Neural cell (in vitro differentiated cells): ENCODE measurements around the gene RSPO4. TPM values are rescaled to one million over a fixed set of nuclear protein-coding genes. Genes with fewer than 3 reads are reported as not detected.

Experiments used
- H2AFZ ChIP-seq: fragments of 200-600, 300-800 bp; sonication (generic), shearing (Covaris generic); 2 replicates; pipeline ENCODE4 v1.6.0; 2014; ENCODE audit warnings: low read depth, mild to moderate bottlenecking, antibody characterized with exemption, low read length, moderate library complexity
- H3F3A ChIP-seq: fragments of 200-600 bp; shearing (Covaris generic); 2 replicates; pipeline ENCODE4 v1.6.1; 2016; ENCODE audit warnings: mild to moderate bottlenecking, moderate library complexity, mixed read lengths, antibody characterized with exemption, low read length; ENCODE audit not compliant: insufficient read depth, poor library complexity, severe bottlenecking
- H3K27ac ChIP-seq: fragments of 200-600, 300-800 bp; sonication (generic), shearing (Covaris generic); 2 replicates; pipeline ENCODE4 v1.5.1; 2014; ENCODE audit warnings: mild to moderate bottlenecking, low read length, moderate library complexity
- H3K27me3 ChIP-seq: fragments of 300-800, 200-600 bp; sonication (generic), shearing (Covaris generic); 2 replicates; pipeline ENCODE4 v1.6.0; 2014; ENCODE audit warnings: mild to moderate bottlenecking, low read depth, low read length, moderate library complexity; ENCODE audit not compliant: insufficient read depth
- H3K36me3 ChIP-seq: fragments of 300-800, 200-600 bp; sonication (generic), shearing (Covaris generic); 2 replicates; pipeline ENCODE4 v1.5.1; 2014; ENCODE audit warnings: mild to moderate bottlenecking, antibody characterized with exemption, low read length, moderate library complexity; ENCODE audit not compliant: insufficient read depth
- H3K4me2 ChIP-seq: fragments of 300-800, 200-600 bp; sonication (generic), shearing (Covaris generic); 2 replicates; pipeline ENCODE4 v1.6.0; 2014; ENCODE audit warnings: mild to moderate bottlenecking, low read length
- H3K4me3 ChIP-seq: fragments of 300-800, 200-600 bp; sonication (generic), shearing (Covaris generic); 2 replicates; pipeline ENCODE4 v1.5.1; 2014; ENCODE audit warnings: mild to moderate bottlenecking, low read length, moderate library complexity
- H3K79me2 ChIP-seq: fragments of 200-600 bp; shearing (Covaris generic); replicated peaks from 2 replicates; pipeline ENCODE4 v1.6.0; 2014; ENCODE audit warnings: mild to moderate bottlenecking, low read length, moderate library complexity; ENCODE audit not compliant: insufficient read depth
- H3K9ac ChIP-seq: fragments of 300-800, 200-600 bp; sonication (generic), shearing (Covaris generic); 2 replicates; pipeline ENCODE4 v1.6.1; 2016; ENCODE audit warnings: mild to moderate bottlenecking, low read length, mixed read lengths
- H3K9me2 ChIP-seq: fragments of 200-600 bp; shearing (Covaris generic); 2 replicates; pipeline ENCODE4 v1.6.1; 2016; ENCODE audit warnings: mild to moderate bottlenecking, low read length, mixed read lengths; ENCODE audit not compliant: insufficient read depth
- H3K9me3 ChIP-seq: fragments of 200-600, 300-800 bp; sonication (generic), shearing (Covaris generic); 2 replicates; pipeline ENCODE4 v1.6.1; 2016; ENCODE audit warnings: mild to moderate bottlenecking, mixed run types, low read length, moderate library complexity, mixed read lengths
- H4K20me1 ChIP-seq: fragments of 200-600 bp; shearing (Covaris generic); 2 replicates; pipeline ENCODE4 v1.6.1; 2016; ENCODE audit warnings: mild to moderate bottlenecking, mixed run types; ENCODE audit not compliant: insufficient read depth
- EP300 ChIP-seq: fragments of 450-650 bp; conservative IDR thresholded peaks from 2 replicates; pipeline ENCODE4 v1.6.1; 2014; ENCODE audit warnings: antibody characterized with exemption, mild to moderate bottlenecking, moderate library complexity; ENCODE audit not compliant: poor library complexity, severe bottlenecking
- EZH2 ChIP-seq: fragments of 200-600, 300-800 bp; shearing (Covaris generic), sonication (generic); IDR thresholded peaks from 2 replicates; pipeline ENCODE4 v1.6.1; 2014; ENCODE audit warnings: antibody characterized with exemption, low read length, borderline replicate concordance, mild to moderate bottlenecking; ENCODE audit not compliant: insufficient read depth, poor library complexity, severe bottlenecking
- MXI1 ChIP-seq: fragments of 450-650 bp; conservative IDR thresholded peaks from 2 replicates; pipeline ENCODE4 v1.6.1; 2014; ENCODE audit warnings: antibody characterized with exemption, mild to moderate bottlenecking; ENCODE audit not compliant: poor library complexity, severe bottlenecking
- POLR2AphosphoS5 ChIP-seq: IDR thresholded peaks from 2 replicates; pipeline ENCODE4 v1.6.1; 2012
- RAD21 ChIP-seq: fragments of 450-650 bp; conservative IDR thresholded peaks from 2 replicates; pipeline ENCODE4 v1.6.1; 2014; ENCODE audit warnings: antibody characterized with exemption, mild to moderate bottlenecking, moderate library complexity
- SMC3 ChIP-seq: fragments of 450-650 bp; conservative IDR thresholded peaks from 2 replicates; pipeline ENCODE4 v1.6.1; 2014; ENCODE audit warnings: antibody characterized with exemption, mild to moderate bottlenecking, moderate library complexity; ENCODE audit not compliant: poor library complexity
- TAF1 ChIP-seq: IDR thresholded peaks from 2 replicates; pipeline ENCODE4 v1.6.1; 2012; ENCODE audit warnings: low read depth
- polyA plus RNA-seq: library from polyadenylated mRNA; depleted of rRNA; stranded (reverse); fragments of >200 nt; gene quantifications from 2 replicates; pipeline ENCODE4 v1.2.3, GENCODE V29; 2014
- TF ChIP-seq, protein P1 (sequence below): fragments of 450-650 bp; IDR thresholded peaks from 2 replicates; pipeline ENCODE4 v1.5.1; 2014; ENCODE audit warnings: antibody characterized with exemption, mild to moderate bottlenecking, moderate library complexity; ENCODE audit not compliant: poor library complexity, severe bottlenecking
- TF ChIP-seq, protein P2 (sequence below): IDR thresholded peaks from 2 replicates; pipeline ENCODE4 v1.6.1; 2012; ENCODE audit warnings: borderline replicate concordance

RSPO4 gene
- polyA plus RNA-seq, 1 donor from 2014 or later = 0.19 TPM

DNA sequence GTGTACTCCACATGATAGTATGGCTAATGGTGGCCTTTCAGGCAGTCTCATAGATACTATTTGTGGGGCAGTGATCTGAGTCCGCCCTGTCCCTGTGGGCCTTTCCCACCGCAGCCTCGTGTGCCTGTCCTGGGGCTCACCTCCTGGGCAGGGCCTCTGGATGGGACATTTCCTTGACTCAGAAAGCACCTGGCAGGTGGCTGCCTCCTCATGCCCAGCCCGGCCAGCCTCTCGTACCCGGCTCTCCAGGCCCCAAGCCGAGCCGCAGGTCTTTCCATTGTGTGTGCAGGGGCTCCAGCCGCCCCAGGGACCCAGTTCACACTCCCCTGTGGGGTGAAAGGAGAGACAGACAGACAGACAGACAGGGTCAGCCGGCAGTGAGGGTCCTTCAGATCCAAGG is 38.3 kb downstream of the RSPO4 start:
- Histone ChIP-seq H3K9ac (no peak overlapping the region), H4K20me1 (no peaks in the 10 kb centered on the region), H3K36me3 (no peaks in the 10 kb centered on the region), H2AFZ (no peak overlapping the region), H3K27me3 (no peaks in the 10 kb centered on the region), H3K79me2 (no peaks in the 10 kb centered on the region), H3F3A (no peaks in the 10 kb centered on the region), H3K27ac (no peak overlapping the region), H3K9me3 (no peaks in the 10 kb centered on the region), H3K4me3 (no peak overlapping the region), H3K9me2 (no peaks in the 10 kb centered on the region), H3K4me2 (no peak overlapping the region)
- no peak for TF ChIP-seq MXI1
- TF ChIP-seq, protein P1, sequence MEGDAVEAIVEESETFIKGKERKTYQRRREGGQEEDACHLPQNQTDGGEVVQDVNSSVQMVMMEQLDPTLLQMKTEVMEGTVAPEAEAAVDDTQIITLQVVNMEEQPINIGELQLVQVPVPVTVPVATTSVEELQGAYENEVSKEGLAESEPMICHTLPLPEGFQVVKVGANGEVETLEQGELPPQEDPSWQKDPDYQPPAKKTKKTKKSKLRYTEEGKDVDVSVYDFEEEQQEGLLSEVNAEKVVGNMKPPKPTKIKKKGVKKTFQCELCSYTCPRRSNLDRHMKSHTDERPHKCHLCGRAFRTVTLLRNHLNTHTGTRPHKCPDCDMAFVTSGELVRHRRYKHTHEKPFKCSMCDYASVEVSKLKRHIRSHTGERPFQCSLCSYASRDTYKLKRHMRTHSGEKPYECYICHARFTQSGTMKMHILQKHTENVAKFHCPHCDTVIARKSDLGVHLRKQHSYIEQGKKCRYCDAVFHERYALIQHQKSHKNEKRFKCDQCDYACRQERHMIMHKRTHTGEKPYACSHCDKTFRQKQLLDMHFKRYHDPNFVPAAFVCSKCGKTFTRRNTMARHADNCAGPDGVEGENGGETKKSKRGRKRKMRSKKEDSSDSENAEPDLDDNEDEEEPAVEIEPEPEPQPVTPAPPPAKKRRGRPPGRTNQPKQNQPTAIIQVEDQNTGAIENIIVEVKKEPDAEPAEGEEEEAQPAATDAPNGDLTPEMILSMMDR = no peak
- TF ChIP-seq POLR2AphosphoS5 = no peak
- no peak for TF ChIP-seq RAD21
- no peak for TF ChIP-seq EP300
- TF ChIP-seq EZH2 = no peak
- TF ChIP-seq, protein P2, sequence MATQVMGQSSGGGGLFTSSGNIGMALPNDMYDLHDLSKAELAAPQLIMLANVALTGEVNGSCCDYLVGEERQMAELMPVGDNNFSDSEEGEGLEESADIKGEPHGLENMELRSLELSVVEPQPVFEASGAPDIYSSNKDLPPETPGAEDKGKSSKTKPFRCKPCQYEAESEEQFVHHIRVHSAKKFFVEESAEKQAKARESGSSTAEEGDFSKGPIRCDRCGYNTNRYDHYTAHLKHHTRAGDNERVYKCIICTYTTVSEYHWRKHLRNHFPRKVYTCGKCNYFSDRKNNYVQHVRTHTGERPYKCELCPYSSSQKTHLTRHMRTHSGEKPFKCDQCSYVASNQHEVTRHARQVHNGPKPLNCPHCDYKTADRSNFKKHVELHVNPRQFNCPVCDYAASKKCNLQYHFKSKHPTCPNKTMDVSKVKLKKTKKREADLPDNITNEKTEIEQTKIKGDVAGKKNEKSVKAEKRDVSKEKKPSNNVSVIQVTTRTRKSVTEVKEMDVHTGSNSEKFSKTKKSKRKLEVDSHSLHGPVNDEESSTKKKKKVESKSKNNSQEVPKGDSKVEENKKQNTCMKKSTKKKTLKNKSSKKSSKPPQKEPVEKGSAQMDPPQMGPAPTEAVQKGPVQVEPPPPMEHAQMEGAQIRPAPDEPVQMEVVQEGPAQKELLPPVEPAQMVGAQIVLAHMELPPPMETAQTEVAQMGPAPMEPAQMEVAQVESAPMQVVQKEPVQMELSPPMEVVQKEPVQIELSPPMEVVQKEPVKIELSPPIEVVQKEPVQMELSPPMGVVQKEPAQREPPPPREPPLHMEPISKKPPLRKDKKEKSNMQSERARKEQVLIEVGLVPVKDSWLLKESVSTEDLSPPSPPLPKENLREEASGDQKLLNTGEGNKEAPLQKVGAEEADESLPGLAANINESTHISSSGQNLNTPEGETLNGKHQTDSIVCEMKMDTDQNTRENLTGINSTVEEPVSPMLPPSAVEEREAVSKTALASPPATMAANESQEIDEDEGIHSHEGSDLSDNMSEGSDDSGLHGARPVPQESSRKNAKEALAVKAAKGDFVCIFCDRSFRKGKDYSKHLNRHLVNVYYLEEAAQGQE = no peak
- TF ChIP-seq SMC3 = no peak

DNA sequence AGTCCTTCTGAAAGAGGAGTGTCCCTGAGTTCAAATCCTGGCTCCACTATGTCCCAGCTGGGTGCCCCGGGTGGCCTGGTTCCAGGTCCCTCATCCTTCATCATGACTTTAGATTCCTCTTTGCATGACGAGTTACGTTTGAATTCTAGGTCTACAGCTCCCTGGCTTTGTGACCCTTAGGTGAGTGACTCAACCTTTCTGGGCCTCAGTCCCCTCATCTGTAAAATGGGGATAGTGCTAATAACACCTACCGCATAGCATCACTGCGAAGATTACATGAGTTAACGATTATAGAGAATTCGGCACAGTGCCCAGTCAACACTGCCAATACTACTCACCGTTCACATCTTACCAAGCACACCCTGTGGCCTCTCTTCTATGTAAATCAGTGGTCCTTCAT is 39.4 kb downstream of the RSPO4 start:
- Histone ChIP-seq H3K36me3 (no peaks in the 10 kb centered on the region), H3K4me2 (no peak overlapping the region), H3K27ac (no peak overlapping the region), H3K9ac (no peak overlapping the region), H3K9me3 (no peaks in the 10 kb centered on the region), H3F3A (no peaks in the 10 kb centered on the region), H3K79me2 (no peaks in the 10 kb centered on the region), H3K27me3 (no peaks in the 10 kb centered on the region), H4K20me1 (no peaks in the 10 kb centered on the region), H2AFZ (no peak overlapping the region), H3K4me3 (no peak overlapping the region), H3K9me2 (no peaks in the 10 kb centered on the region)
- TF ChIP-seq SMC3 (no peak), MXI1 (no peak), EZH2 (no peak), RAD21 (no peak), POLR2AphosphoS5 (no peak), TAF1 (no peak), EP300 (no peak)
- TF ChIP-seq, protein P1 = no peak
- TF ChIP-seq, protein P2 = no peak
